Astrocyte (in vitro differentiated cells and primary cell): ENCODE results near the gene STXBP3. TPM values are rescaled to one million over a fixed set of nuclear protein-coding genes. Genes with fewer than 3 reads are reported as not detected.

ENCODE experiments used
- DNase-seq: peaks from one replicate; pipeline ENCODE4 v3.0.0-alpha.2; 2010; ENCODE audit warnings: low read depth
- FAIRE-seq: peaks from 2 replicates; lab custom pipeline; 2011; peaks lifted over from hg19 to GRCh38; lab: Jason Lieb, UNC
- H2AFZ ChIP-seq: 2 replicates; pipeline ENCODE4 v1.6.0; 2012; ENCODE audit warnings: low read depth, low read length, inconsistent platforms
- H3K27ac ChIP-seq: 2 replicates; pipeline ENCODE4 v1.5.1; 2011; ENCODE audit warnings: low read depth, low read length, inconsistent platforms
- H3K27me3 ChIP-seq: 2 replicates; pipeline ENCODE4 v1.6.0; 2011; ENCODE audit warnings: low read length, inconsistent platforms; ENCODE audit not compliant: insufficient read depth
- H3K36me3 ChIP-seq: 2 replicates; pipeline ENCODE4 v1.5.1; 2011; ENCODE audit warnings: low read length, inconsistent platforms; ENCODE audit not compliant: insufficient read depth
- H3K4me1 ChIP-seq: 2 replicates; pipeline ENCODE4 v1.5.1; 2011; ENCODE audit warnings: low read length, inconsistent platforms; ENCODE audit not compliant: insufficient read depth
- H3K4me2 ChIP-seq: 2 replicates; pipeline ENCODE4 v1.6.0; 2012; ENCODE audit warnings: low read length, inconsistent platforms
- H3K4me3 ChIP-seq: 2 replicates; pipeline ENCODE4 v1.5.1; 2011; ENCODE audit warnings: low read depth, mild to moderate bottlenecking, low read length, inconsistent platforms; ENCODE audit not compliant: insufficient read depth
- H3K79me2 ChIP-seq: 2 replicates; pipeline ENCODE4 v1.6.0; 2012; ENCODE audit warnings: mild to moderate bottlenecking, low read length, inconsistent platforms; ENCODE audit not compliant: insufficient read depth
- H3K9ac ChIP-seq: 2 replicates; pipeline ENCODE4 v1.6.0; 2012; ENCODE audit warnings: mild to moderate bottlenecking, low read length, inconsistent platforms
- H3K9me3 ChIP-seq: 2 replicates; pipeline ENCODE4 v1.5.1; 2012; ENCODE audit warnings: low read depth, mild to moderate bottlenecking, low read length, inconsistent platforms; ENCODE audit not compliant: insufficient read depth
- H4K20me1 ChIP-seq: 2 replicates; pipeline ENCODE4 v1.6.0; 2012; ENCODE audit warnings: low read length, inconsistent platforms; ENCODE audit not compliant: insufficient read depth
- H3K27ac Mint-ChIP-seq: one replicate; pipeline ENCODE4 v1.8.0; 2021; ENCODE audit warnings: mild to moderate bottlenecking, mixed read lengths; ENCODE audit not compliant: unreplicated experiment
- H3K27me3 Mint-ChIP-seq: one replicate; pipeline ENCODE4 v1.8.0; 2021; ENCODE audit warnings: low read depth, mixed read lengths; ENCODE audit not compliant: unreplicated experiment
- H3K36me3 Mint-ChIP-seq: one replicate; pipeline ENCODE4 v1.8.0; 2021; ENCODE audit warnings: low read depth, mixed read lengths; ENCODE audit not compliant: unreplicated experiment
- H3K4me1 Mint-ChIP-seq: one replicate; pipeline ENCODE4 v1.8.0; 2021; ENCODE audit warnings: low read depth, mixed read lengths; ENCODE audit not compliant: unreplicated experiment
- H3K4me3 Mint-ChIP-seq: one replicate; pipeline ENCODE4 v1.8.0; 2021; ENCODE audit warnings: mild to moderate bottlenecking, moderate library complexity, mixed read lengths; ENCODE audit not compliant: unreplicated experiment
- H3K9me3 Mint-ChIP-seq: one replicate; pipeline ENCODE4 v1.8.0; 2021; ENCODE audit warnings: mild to moderate bottlenecking, mixed read lengths; ENCODE audit not compliant: unreplicated experiment
- EZH2 ChIP-seq: IDR thresholded peaks from 2 replicates; pipeline ENCODE4 v1.6.1; 2012; ENCODE audit warnings: mild to moderate bottlenecking, low read length, inconsistent platforms; ENCODE audit not compliant: insufficient read depth
- total RNA-seq: library from RNA; stranded (reverse); gene quantifications from 2 replicates; pipeline ENCODE4 v1.2.1, GENCODE V29; 2021
- TF ChIP-seq, protein P1 (sequence below): IDR thresholded peaks from 2 replicates; pipeline ENCODE4 v1.5.1; 2011; ENCODE audit warnings: low read depth, mild to moderate bottlenecking, inconsistent platforms, low read length, moderate library complexity; ENCODE audit not compliant: insufficient read depth

Gene STXBP3
- total RNA-seq, 1 donor from 2014 or later = 48.5 TPM

GRCh38 chr1:108829498-108829916 is 83.0 kb downstream of the STXBP3 start:
- Histone ChIP-seq H3K36me3 (no peaks in the 10 kb centered on the region), H3K27me3 (no peaks in the 10 kb centered on the region), H3K79me2 (no peaks in the 10 kb centered on the region), H2AFZ (no peak overlapping the region), H3K27ac (peak overlapping the region; percentile 89), H3K9me3 (no peaks in the 10 kb centered on the region), H4K20me1 (no peaks in the 10 kb centered on the region), H3K4me1 (peaks cover 37% of the 10 kb centered on the region), H3K9ac (peak overlapping the region; percentile 68), H3K4me2 (peak overlapping the region; percentile 76), H3K4me3 (no peak overlapping the region)
- FAIRE-seq = no peak
- Mint-ChIP-seq H3K27ac (no peak overlapping the region), H3K4me3 (no peak overlapping the region), H3K27me3 (no peaks in the 10 kb centered on the region), H3K9me3 (no peaks in the 10 kb centered on the region), H3K4me1 (peaks cover 23% of the 10 kb centered on the region), H3K36me3 (no peaks in the 10 kb centered on the region)
- TF ChIP-seq, protein P1, sequence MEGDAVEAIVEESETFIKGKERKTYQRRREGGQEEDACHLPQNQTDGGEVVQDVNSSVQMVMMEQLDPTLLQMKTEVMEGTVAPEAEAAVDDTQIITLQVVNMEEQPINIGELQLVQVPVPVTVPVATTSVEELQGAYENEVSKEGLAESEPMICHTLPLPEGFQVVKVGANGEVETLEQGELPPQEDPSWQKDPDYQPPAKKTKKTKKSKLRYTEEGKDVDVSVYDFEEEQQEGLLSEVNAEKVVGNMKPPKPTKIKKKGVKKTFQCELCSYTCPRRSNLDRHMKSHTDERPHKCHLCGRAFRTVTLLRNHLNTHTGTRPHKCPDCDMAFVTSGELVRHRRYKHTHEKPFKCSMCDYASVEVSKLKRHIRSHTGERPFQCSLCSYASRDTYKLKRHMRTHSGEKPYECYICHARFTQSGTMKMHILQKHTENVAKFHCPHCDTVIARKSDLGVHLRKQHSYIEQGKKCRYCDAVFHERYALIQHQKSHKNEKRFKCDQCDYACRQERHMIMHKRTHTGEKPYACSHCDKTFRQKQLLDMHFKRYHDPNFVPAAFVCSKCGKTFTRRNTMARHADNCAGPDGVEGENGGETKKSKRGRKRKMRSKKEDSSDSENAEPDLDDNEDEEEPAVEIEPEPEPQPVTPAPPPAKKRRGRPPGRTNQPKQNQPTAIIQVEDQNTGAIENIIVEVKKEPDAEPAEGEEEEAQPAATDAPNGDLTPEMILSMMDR = no peak
- no peak for TF ChIP-seq EZH2
- peak; percentile 60 for DNase-seq

DNA sequence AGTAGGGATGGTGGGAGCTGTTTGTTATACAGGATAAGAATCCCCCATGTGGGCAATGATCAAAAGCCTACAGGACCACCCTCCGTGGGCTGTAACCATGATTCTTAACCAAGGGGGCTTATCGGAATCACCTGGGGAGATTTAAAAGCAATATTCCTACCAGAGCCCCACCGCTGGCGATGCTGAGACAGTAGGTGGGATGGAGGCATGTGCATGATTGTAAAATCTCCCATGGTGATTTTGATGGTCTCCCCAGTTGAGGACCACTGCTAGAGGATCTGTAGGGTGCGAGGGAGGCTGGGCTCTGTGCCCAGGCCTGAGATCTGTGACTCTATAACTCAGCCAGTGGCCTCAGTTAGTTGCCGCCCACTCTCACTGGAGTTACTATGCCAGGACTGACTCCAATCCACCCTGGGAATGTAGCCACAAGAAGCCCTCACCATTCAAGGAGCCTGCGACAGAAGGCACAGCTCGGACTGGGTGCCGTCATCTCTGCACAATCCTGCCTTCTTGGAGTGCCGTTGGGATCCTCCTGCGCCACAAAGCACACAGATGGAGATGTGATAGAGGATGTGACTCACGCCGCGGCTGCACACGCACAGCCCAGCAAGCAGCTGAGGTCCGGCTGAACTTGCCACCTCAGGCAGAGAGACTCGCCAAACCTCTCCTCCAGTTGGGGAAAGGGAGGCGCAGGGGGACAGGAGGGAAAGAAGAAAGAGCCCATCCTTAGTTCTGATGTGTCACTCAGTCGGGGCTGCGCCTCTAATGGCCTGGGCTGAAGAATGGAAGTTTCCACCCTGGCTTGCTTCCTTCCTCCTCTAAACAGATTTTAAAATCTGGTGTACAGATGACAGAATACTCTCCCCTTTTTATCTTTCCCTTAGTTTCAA is 83.9 kb downstream of the STXBP3 start:
- H3K4me1 ChIP-seq = peaks cover 37% of the 10 kb centered on the region
- H3K27me3 Mint-ChIP-seq = no peaks in the 10 kb centered on the region
- no peak overlapping the region for H3K4me3 Mint-ChIP-seq
- H3K36me3 ChIP-seq = no peaks in the 10 kb centered on the region
- DNase-seq = peak; percentile 98
- peak overlapping the region; percentile 66 for H2AFZ ChIP-seq
- no peaks in the 10 kb centered on the region for H3K27me3 ChIP-seq
- no peaks in the 10 kb centered on the region for H3K36me3 Mint-ChIP-seq
- H3K27ac Mint-ChIP-seq = peak overlapping the region; percentile 47
- peak overlapping the region; percentile 68 for H3K9ac ChIP-seq
- FAIRE-seq = peak; percentile 49
- peak overlapping the region; percentile 89 for H3K27ac ChIP-seq
- no peaks in the 10 kb centered on the region for H3K9me3 Mint-ChIP-seq
- no peaks in the 10 kb centered on the region for H3K79me2 ChIP-seq
- no peaks in the 10 kb centered on the region for H3K9me3 ChIP-seq
- no peaks in the 10 kb centered on the region for H4K20me1 ChIP-seq
- TF ChIP-seq, protein P1 = no peak
- TF ChIP-seq EZH2 = no peak
- peak overlapping the region; percentile 76 for H3K4me2 ChIP-seq
- H3K4me3 ChIP-seq = peak overlapping the region; percentile 33
- peaks cover 23% of the 10 kb centered on the region for H3K4me1 Mint-ChIP-seq

DNA sequence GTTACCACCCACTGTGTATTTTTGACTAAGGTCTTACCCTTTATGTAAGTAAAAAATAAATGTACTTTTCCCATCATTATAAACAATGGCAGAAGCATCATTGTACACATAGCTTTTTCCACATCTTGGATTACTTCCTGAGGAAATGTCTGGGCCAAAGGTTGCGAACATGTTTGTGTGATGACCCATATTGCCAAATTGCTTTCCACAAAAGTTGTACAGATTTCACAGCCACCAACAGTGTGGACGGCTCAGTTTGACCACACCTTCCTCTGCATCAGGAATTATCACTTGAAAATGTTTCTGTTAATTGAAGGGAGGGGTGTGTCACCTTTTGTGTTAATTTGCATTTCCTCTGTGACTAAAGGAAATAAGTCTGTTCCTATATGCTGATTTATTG is 84.8 kb downstream of the STXBP3 start:
- peaks cover 23% of the 10 kb centered on the region for H3K4me1 Mint-ChIP-seq
- peak overlapping the region; percentile 68 for H3K9ac ChIP-seq
- no peak overlapping the region for H3K4me3 Mint-ChIP-seq
- peak overlapping the region; percentile 89 for H3K27ac ChIP-seq
- H3K27me3 ChIP-seq = no peaks in the 10 kb centered on the region
- no peaks in the 10 kb centered on the region for H4K20me1 ChIP-seq
- H3K36me3 Mint-ChIP-seq = no peaks in the 10 kb centered on the region
- peak overlapping the region; percentile 19 for H2AFZ ChIP-seq
- H3K36me3 ChIP-seq = no peaks in the 10 kb centered on the region
- no peak for FAIRE-seq
- H3K27me3 Mint-ChIP-seq = no peaks in the 10 kb centered on the region
- no peak overlapping the region for H3K27ac Mint-ChIP-seq
- TF ChIP-seq, protein P1 = no peak
- no peak for TF ChIP-seq EZH2
- no peaks in the 10 kb centered on the region for H3K79me2 ChIP-seq
- H3K9me3 ChIP-seq = no peaks in the 10 kb centered on the region
- peaks cover 37% of the 10 kb centered on the region for H3K4me1 ChIP-seq
- DNase-seq = peak; percentile 65
- no peaks in the 10 kb centered on the region for H3K9me3 Mint-ChIP-seq
- peak overlapping the region; percentile 76 for H3K4me2 ChIP-seq
- H3K4me3 ChIP-seq = no peak overlapping the region
